ENCODE results near the gene ADCY9.

- TF ChIP-seq, protein P1, sequence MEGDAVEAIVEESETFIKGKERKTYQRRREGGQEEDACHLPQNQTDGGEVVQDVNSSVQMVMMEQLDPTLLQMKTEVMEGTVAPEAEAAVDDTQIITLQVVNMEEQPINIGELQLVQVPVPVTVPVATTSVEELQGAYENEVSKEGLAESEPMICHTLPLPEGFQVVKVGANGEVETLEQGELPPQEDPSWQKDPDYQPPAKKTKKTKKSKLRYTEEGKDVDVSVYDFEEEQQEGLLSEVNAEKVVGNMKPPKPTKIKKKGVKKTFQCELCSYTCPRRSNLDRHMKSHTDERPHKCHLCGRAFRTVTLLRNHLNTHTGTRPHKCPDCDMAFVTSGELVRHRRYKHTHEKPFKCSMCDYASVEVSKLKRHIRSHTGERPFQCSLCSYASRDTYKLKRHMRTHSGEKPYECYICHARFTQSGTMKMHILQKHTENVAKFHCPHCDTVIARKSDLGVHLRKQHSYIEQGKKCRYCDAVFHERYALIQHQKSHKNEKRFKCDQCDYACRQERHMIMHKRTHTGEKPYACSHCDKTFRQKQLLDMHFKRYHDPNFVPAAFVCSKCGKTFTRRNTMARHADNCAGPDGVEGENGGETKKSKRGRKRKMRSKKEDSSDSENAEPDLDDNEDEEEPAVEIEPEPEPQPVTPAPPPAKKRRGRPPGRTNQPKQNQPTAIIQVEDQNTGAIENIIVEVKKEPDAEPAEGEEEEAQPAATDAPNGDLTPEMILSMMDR (IDR thresholded peaks at IDR 0.05; ENCODE audit: insufficient read depth, low read length): no peak
- TF ChIP-seq SPI1 (IDR thresholded peaks at IDR 0.05; ENCODE audit: borderline replicate concordance, low read depth) (no peak), POLR2AphosphoS5 (IDR thresholded peaks at IDR 0.05; ENCODE audit: low read depth) (no peak)
Observed at GRCh38 chr16:3952737-3953131, 163.5 kb downstream of the ADCY9 start.
